Stomach (tissue), 4 donors: ENCODE data around the gene BCO1.

Experiments used
- POLR2A ChIP-seq, 4 donors: fragments of 450-650 bp; IDR thresholded peaks; one replicate each; pipeline ENCODE4 v1.6.1; 2016; ENCODE audit warnings: antibody characterized with exemption in 4 of 4, control low read depth in 2 of 4, mild to moderate bottlenecking in 1 of 4, moderate library complexity in 1 of 4
- POLR2AphosphoS5 ChIP-seq, 3 donors: sonication (generic); formaldehyde crosslinking; IDR thresholded peaks; one replicate each; pipeline ENCODE4 v1.6.1; 2016; ENCODE audit warnings: antibody characterized with exemption in 3 of 3
- TF ChIP-seq, protein P1 (sequence below), 7 experiments: fragments of 450-650 bp in 4 of 7; fragments of 200-600 bp in 3 of 7; sonication (generic) in 3 of 7; IDR thresholded peaks; one replicate each; pipeline ENCODE4 v1.5.1; 2016 to 2019; ENCODE audit warnings: antibody characterized with exemption in 7 of 7, control low read depth in 2 of 7, mild to moderate bottlenecking in 1 of 7

DNA sequence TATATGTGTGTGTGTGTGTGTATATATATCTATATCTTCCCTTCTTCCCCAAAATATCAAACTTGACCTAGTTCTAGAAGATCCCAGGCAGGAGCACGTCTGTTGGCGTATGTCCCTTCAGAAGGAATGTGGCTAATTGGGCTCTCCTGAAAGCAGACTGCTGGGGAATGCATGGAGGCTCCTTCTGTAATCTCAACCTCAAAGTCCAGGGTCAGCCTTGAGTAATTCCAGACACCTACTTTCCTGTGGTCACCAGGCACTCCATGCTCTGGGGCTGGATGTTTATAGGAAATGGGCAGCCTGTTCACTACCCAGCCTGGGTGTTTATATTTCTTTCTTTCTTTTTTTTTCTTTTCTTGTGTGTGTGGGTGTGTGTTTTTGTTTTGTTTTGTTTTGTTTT is 13.4 kb downstream of the BCO1 start:
- TF ChIP-seq, protein P1, sequence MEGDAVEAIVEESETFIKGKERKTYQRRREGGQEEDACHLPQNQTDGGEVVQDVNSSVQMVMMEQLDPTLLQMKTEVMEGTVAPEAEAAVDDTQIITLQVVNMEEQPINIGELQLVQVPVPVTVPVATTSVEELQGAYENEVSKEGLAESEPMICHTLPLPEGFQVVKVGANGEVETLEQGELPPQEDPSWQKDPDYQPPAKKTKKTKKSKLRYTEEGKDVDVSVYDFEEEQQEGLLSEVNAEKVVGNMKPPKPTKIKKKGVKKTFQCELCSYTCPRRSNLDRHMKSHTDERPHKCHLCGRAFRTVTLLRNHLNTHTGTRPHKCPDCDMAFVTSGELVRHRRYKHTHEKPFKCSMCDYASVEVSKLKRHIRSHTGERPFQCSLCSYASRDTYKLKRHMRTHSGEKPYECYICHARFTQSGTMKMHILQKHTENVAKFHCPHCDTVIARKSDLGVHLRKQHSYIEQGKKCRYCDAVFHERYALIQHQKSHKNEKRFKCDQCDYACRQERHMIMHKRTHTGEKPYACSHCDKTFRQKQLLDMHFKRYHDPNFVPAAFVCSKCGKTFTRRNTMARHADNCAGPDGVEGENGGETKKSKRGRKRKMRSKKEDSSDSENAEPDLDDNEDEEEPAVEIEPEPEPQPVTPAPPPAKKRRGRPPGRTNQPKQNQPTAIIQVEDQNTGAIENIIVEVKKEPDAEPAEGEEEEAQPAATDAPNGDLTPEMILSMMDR (IDR thresholded peaks at IDR 0.05): no peak
- TF ChIP-seq POLR2AphosphoS5 (IDR thresholded peaks at IDR 0.05) (peak in 2 of 3 donors; percentile 30 to 56), POLR2A (IDR thresholded peaks at IDR 0.05) (no peak)
